Stimulated activated CD4-positive, alpha-beta T cell treated with anti-CD3 and anti-CD28 coated beads, Interleukin-12 subunit alpha, Interleukin-12 subunit beta, amount 100 ng/mL, for 48 hours (primary cell): ENCODE data around the gene ELOVL2.
A peak's percentile ranks its signal among the peaks of the same experiment; 100 is the strongest.
"Not testable (repeated sequence)": the region's sequence is repeated elsewhere in the genome, so short reads cannot be mapped to it uniquely, and the experiment has no call there.

Experiments
- DNase-seq, 3 donors: peaks; one replicate each; pipeline ENCODE4 v3.0.0-alpha.2; 2020; ENCODE audit warnings: low read depth in 2 of 3, low spot score in 1 of 3

Gene ELOVL2

DNA sequence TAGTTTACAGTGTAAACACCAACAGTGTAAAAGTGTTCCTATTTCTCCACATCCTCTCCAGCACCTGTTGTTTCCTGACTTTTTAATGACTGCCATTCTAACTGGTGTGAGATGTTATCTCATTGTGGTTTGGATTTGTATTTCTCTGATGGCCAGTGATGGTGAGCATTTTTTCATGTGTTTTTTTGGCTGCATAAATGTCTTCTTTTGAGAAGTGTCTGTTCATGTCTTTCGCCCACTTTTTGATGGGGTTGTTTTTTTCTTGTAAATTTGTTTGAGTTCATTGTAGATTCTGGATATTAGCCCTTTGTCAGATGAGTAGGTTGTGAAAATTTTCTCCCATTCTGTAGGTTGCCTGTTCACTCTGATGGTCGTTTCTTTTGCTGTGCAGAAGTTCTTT lies 59.1 kb downstream of the ELOVL2 start:
- not testable (repeated sequence) for DNase-seq

GRCh38 chr6:10981409-10981808 lies 62.7 kb downstream of the ELOVL2 start:
- DNase-seq, result no peak

- DNase-seq, result no peak
Observed at GRCh38 chr6:10979603-10980002, 64.5 kb downstream of the ELOVL2 start.

GRCh38 chr6:10977231-10977968 lies 66.7 kb downstream of the ELOVL2 start:
- DNase-seq, result no peak

DNA sequence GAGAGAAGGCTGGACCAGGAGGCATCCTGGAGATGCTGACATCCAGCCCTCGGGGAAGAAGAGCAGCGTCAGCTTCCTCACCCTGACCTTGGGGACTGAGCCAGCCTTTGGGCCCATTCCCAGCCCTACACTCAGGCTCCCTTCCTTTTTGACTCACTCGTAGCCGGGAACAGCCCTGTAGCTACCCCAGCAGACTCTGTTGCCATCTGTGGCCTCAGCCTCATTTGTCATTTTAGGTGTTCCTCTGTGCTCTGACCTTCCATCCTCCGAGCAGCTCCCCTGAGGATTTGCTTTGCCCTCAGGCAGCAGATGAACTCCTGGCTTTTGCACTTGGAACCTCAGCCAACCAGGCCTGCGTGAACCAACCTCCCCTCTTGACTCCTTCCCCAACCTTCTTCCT lies 67.5 kb downstream of the ELOVL2 start:
- no peak for DNase-seq

DNA sequence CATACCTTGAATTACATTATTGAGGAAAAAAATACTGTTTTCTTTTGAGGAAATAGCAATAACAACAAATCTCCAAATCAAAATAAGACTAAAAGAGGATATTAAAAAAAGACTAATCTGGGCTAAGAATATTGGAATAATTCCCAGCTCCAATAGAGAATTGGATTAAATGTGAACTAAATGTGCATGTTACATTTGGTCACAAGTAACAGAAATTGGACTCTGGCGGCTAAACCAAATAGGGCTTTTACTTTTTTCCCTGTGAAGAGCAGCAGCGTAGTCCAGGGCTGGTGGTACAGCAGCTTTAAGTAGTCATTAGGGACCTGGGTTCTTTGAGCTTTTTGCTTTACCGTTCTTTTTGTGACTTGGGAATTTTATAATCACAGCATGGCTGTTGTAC lies 71.9 kb downstream of the ELOVL2 start:
- DNase-seq, result no peak

DNA sequence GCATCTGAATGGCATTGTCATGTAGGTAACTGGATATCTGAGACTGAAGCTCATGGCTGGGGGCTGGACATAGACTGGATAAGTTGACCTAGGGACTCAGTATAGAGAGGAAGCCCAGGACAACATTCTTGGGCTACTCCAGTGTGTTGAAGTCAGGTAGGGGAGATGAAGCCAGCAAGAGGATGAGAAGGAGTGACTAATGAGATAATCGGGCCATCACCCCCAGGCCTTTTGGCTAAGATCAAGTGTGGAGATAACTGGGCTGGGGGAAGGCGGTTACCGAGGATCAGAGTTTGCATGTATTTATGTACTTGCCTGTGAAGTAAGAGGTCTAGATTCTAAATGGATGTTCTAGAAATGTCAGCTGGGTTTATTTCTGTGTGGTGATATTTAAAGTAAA lies 73.4 kb downstream of the ELOVL2 start:
- no peak for DNase-seq

- DNase-seq, result no peak
Observed at GRCh38 chr6:10968776-10969175, 75.3 kb downstream of the ELOVL2 start.

- DNase-seq, result no peak
Observed at GRCh38 chr6:10964684-10965083, 79.4 kb downstream of the ELOVL2 start.

- no peak for DNase-seq
Observed at GRCh38 chr6:10963113-10963512, 81.0 kb downstream of the ELOVL2 start.

DNA sequence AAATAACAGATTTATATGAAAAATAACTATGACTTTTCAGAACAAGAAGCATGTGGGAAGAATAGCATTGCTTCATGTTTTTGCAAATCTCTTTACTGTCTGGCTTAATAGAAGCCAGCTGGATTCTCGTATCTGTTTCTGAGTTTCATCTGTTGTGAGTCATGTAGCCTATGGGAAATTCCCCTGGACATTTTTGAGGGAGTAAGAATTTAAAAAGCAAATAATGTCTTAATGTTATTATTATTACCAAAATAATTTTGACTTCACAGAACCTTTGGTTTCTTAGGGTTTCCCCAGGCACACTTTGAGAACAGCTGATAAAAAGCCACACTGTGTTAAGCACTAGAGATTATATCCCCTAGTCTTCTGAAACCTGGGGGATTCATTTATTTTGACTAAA lies 81.4 kb downstream of the ELOVL2 start:
- DNase-seq, result no peak

- DNase-seq, result no peak
Observed at GRCh38 chr6:10961837-10962236, 82.3 kb downstream of the ELOVL2 start.

DNA sequence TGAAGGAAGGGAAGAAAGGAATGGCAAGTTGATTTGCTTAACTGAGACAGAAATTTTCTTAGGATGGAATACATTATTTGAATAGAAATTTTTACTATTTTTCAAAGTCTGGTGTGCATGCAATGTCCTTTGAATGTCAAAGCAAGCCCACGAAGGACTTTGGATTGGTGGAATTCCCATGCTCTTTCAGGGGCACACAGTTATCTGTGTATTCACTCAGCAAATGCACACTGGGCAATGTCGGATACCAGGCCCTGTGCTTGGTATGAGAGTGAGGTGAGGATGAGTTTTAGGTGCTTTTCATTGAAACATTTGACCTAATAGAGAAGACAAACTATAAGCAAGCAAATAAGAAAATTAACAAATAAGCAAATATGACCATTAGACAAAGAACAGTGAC lies 83.9 kb downstream of the ELOVL2 start:
- DNase-seq, result no peak

- DNase-seq, result no peak
Observed at GRCh38 chr6:10957414-10957886, 86.7 kb downstream of the ELOVL2 start.

DNA sequence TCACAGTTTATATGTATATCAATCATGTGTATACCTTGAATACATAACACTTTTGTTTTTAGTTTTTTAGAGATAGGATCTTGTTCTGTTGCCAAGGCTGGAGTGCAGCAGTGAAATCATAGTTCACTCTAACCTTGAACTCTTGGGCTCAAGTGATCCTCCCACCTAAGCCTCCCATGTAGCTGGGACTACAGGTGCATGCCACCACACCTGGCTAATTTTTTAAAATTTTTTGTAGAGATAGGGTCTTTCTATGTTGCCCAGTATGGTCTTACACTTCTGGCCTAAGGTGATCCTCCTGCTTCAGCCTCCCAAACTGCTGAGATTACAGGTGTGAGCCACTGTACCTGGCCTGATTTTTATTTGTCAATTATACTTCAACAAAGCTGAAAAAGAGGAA lies 87.3 kb downstream of the ELOVL2 start:
- no peak for DNase-seq

DNA sequence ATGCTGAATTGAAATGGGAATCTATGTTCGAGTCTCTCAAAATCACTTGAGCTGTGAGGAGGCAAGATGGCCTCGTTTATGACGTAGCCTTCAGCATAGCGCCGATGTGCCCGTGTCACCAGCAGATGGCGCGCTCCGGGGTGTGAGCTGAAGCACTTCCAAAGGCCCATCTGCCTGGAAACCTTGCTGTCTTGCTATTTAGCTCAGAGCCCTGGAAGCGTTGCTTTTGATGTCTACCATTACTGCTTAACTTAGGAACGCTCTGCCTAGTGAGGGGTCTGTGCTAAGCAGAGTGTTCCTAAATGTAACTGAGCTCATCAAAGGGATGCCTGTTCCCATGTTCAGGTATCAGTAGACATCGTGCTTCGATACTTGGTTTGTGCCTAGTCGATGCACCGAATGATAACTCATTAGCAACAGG lies 89.5 kb downstream of the ELOVL2 start:
- peak; percentile 64 to 70 (median 69) for DNase-seq

- no peak for DNase-seq
Observed at GRCh38 chr6:10951675-10952282, 92.3 kb downstream of the ELOVL2 start.

DNA sequence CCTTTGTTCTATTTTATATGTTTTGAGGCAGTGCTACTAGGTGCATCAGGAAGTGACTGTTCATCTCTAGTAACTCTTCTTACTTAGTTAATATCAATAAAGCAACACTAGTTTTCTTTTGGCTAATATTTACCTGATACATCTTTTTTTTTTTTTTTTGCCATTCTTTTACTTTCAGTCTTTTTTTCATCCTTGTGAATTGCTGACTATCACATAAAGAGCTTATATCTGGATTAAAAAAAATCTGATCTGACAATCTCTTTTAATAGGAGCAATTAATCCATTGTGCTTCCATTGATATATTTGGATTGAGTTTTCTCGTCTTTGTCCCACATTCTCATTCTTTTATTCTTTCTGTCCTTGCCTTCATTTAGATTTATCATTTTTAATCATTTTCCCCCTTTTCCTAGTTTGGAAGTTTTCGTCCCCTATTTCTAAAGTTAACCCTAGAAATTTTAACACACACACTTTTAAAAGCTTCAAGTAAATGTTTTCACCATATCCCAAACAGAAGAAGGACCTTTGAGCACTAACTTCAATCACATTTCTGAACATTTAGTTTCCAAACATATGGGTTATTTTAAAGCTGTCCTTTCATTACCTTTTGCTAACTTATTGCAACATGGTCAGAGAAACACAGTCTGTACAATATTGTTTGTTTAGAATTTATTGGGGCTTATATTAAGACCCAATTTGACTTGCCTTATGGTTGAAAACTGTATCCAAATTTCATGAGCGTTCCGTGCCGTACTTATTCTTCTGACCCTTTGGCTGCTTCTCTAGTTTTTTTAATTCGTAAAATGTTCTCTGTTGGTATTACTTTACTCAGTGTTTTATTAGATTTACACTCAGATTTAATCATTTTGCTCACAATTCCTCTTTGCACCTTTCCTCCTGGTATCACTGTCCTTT lies 94.3 kb downstream of the ELOVL2 start:
- no peak for DNase-seq

- DNase-seq, result no peak
Observed at GRCh38 chr6:10947966-10948365, 96.1 kb downstream of the ELOVL2 start.

DNA sequence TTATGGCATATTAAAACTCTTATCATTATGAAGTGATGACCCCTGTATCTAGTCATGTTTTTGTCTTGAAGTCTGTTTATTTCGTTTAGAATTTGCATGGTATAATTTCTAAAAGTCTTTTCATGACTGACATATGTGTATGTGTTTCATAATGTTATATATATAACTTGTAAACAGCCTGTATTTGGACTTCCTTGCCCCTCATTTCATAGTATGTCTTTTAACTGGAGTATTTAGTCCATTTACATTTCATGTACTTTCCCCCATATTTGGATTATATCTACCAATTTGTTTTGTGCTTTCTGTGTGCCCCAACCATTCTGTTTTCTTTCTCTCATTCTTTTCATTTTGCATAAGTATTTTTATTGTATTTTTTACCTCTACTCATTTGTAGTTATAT lies 98.3 kb downstream of the ELOVL2 start:
- no peak for DNase-seq

- DNase-seq, result no peak
Observed at GRCh38 chr6:10939840-10940239, 104.3 kb downstream of the ELOVL2 start.

- no peak for DNase-seq
Observed at GRCh38 chr6:10933126-10933525, 111.0 kb downstream of the ELOVL2 start.
